ENCODE measurements around the gene APOH. TPM values are rescaled to one million over a fixed set of nuclear protein-coding genes. Genes with fewer than 3 reads are reported as not detected.

APOH gene
- total RNA-seq, 1 donor from 2014 or later, result not detected

DNA sequence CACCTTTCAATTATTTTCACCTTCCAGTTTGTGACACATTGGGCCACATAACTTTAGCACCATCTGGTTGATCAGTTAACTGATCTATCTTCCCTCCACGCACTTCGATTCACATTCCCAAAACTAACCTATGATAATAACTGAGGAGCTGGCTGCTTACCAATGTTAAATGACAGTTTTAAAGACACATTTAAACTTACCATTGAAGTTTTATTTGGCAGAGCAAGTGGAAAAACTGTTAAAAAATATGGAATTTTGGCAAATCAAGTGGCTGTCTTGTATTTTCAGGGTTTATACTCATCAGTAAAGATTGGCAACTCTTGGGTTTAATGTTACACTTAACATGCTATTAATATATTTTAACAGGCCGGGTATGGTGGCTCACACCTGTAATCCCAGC, 5.4 kb upstream of the APOH start:
- DNase-seq, result no peak

DNA sequence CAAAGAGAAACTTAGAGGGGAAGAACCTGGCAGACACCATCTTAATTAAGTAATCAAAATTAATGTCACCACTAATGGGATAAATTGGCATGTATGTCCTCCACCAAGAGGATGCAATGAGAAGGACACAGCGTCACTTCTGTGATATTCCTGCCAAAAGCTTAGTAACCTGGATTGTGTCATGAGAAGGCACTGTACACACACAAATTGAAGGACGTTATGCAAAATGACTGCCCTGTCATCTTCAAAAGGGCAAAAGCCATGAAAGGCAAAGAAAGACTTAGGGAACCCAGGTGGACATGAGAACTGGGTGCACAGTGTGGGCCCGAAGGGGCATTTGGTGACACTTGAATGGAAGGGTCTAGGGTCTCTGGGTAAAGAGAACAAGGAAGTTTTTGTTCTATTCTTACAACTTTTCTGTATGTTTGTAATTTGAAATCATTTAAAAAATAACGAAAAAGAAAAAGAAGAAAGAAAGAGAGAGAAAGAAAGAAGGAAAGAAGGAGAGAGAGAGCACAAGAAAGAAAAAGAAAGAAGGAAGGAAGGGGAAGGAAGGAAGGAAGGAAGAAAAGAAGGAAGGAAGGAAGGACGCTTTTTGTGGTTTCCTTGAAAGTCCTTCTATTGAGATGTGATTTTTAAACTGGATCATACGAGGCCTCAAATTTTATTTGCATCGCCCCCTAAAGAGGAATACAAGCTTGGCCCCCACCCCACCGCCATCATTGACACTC, 4.0 kb upstream of the APOH start:
- no peak for DNase-seq

DNA sequence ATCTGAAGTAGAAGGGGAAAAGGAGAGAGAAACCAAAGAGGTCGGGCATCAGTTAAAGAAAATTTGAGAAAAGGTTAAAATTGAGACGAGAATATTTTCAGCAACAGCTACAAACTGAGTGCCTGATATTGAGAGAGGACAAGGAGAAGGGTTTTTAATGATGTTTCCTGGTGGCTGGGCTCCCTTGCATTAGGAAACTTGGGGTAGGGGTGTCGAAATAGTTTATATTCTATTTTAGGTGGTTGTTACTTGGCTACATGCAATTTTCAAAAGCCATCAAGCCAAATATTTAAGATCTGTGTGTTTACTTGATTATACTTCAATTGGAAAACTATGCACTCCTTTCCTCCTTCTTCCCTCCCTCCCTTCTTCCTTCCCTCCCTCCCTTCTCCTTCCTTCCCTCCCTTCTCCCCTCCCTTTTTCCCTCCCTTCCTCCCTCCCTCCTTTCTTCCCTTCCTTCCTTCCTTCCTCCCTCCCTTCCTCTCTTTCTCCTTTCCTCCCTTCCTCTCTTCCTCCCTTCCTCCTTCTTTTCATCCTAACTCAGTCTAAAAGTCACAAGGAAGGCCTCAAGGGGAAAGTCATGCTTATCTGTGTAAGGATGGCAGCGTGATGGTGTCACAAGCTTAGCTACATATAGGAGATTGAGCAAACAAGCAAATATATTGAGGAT, 1.8 kb upstream of the APOH start:
- DNase-seq, result no peak

DNA sequence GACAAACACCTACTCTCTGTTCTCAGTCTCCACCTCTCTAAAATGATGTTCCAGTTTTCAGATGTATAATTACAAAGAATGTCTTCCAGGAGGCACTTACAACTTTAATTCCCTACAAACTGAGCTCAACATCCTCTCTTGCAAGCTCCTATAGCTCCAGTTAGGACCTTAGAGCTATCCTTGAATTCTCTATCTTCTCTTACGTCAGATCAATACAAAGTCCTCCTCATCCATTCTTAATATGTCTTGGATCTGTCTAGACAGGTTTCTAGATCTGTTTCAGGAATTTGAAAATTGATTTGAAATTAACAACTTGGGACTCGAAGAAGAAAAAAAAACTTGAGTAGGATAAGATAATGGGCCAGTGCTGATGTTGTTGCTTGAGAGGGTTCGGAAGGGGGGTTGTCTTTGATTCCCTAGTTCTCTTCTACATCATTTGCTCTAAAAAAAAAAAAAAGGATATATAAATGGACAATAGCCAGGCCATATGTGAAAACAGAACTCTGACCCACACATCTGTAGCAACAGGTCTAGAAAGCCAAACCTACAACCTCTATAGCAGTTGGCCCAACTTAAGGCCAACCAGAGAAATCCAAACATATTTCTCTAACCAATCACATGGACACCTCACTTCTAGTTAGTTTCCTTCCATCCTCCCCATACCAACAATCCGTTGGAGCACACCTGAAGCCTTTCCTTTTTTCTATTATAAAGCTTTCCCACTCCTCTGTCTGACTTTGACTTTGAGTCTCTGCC, 746 bp upstream of the APOH start:
- DNase-seq, result no peak

DNA sequence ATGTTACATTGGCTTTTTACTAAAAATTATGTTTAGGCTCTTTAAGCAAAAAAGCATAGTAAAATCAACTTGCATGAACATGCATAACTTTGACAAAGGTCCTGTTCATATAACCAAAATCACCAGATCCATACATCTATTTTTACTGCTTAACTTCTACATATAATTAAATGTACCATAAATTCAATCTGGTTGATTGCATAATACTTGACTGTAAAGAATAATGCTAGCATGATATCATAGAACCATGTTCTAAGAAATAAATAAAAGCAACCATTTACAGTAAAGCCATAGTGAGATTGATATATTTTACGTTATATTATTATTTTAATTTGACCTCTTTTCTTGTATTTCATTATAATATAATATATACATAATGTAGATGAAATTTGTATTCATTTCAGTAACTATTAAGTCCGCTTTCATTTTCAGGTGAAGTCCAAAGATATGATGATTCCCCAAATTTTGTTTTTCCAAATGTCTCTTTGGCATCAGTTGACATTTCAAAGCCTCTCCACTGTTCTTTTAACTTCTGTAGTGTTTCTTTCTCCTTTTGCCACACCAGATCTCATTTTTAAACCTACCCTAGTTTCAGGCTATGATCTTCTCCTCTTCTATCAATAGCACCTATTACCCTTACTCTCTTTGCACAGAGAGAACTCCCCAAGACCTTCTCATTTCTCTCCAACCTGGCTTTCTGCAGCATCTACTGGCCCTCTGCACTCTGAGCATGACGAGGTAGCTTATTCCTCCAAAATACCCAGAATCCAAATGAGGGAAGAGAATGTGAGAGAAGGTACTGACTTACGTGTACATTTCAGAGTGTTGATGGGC, 1.8 kb downstream of the APOH start:
- DNase-seq, result no peak

DNA sequence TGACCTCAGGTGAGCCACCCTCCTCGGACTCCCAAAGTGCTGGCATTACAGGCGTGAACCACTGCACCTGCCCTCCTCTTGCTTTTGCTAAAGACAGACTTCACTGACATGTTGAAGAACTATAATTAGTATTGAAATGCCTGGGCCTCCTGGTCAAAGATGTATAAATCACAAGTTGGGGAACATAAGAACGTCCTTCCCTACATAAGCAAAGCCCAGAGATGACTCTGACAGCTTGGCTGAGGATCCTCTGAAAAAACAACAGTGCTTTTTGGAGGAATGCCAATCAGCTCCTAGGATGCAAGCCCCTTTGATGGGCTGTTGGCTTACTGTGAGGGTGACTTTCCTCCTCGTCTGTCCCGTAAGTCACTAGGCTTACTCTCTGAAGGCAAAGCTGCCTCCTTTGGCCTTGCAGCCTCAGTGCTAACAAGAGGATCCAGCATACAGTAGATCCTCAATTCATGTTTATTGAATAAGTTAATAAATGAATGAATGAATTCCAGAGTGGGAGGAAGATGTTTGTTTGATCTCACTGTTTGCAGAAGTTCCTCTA, 6.3 kb downstream of the APOH start:
- no peak for DNase-seq

DNA sequence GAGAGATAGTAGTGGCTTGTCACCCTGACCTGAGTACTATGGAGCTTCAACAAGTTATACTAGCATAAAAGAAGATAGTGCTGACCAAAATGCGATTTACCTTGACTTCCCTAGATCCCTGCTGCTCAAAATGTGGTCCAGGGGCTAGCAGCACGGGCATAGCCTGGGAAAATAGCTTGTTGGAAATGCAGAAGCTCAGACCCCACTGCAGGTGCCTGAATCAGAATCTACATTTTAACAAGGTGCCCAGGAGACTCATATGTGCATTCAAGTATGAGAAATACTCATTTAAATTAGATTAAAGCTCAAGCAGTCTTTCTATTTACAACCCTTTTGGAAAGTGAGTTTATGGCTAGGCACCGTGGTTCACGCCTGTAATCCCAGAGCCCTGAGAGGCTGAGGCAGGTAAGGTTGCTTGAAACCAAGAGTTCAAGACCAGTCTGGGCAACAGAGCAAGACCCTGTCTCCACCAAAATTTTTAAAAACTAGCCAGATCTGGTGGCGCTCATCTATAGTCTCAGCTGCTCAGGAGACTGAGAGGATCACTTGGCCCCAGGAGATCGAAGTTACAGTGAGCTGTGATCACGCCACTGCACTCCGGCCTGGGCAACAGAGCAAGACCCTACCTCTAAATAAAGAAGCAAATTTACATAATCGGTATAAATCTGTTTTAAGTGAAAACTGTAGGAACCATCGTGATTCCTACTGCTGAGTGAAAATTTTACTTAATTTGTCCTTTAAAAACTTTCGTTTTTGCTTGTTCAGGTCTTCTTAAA, 7.3 kb downstream of the APOH start:
- DNase-seq, result no peak

DNA sequence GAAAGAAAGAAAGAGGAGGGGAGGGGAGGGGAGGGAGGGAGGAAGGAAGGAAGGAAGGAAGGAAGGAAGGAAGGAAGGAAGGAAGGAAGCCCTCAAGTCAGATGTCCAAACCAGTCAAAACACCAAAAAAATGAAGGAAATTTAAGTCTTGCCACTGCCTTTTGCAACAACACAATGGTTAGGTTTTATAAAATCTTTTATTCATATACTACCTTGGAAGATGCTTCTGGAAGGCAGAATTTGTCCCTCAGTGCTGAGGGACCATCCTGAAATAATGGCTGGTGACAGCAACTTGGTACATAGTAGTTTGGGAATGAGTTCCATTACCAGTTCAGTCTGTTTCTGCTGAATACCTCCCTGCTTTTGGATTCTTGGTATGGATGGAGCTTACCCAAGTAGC, 7.9 kb downstream of the APOH start:
- no peak for DNase-seq

DNA sequence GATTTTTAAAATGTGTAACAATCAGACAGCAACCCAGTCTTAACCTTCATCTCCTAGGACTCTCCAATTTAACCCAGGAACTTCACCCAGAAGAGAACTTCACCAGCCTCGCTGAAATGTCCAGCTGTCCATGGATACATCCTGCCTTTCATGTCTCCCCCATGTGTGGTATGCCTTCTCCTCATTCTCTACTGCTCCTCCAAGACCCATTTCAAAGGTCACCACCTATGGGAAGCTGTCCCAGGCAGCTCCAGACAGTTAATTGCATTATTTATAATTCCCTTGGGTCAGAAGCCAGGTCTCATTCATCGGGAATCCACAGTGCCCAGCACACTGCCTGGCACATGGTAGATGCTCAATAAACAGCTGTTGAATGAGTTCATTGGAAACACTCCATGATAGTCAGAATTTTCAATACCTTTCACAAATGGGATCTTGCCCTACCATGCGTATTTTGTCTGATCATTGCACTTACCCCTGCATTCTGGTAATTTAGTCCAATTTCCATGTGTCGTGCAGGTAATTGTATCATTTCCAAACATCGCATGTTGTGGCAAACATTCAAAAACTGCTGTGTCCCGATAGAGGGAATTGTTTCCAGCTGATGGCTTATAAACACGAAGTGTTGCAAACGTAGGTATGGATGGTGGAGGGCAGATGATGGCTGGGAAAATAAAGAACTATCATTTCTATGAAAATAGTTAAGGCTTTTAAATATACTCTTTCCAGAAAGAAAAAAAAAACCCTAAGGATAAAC, 9.0 kb downstream of the APOH start:
- no peak for DNase-seq

DNA sequence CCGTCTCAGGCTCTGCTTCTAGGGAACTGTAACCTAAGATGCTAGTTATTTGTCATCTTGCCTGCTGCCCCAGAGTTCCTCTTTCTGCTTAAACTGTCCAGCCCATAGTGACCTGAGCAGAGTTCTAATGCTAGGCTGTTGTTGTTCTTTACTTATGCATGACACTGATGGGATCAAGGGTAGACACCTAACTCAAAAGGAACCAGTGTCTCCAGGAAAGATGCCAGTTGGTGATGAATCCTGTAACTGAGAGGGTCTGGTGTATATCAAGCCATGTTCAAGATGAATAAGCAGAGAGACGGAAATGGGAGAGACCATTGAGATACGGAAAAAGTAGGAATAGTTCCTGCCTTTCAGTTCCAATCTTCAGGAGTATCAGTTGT, 13.7 kb downstream of the APOH start:
- DNase-seq, result no peak

DNA sequence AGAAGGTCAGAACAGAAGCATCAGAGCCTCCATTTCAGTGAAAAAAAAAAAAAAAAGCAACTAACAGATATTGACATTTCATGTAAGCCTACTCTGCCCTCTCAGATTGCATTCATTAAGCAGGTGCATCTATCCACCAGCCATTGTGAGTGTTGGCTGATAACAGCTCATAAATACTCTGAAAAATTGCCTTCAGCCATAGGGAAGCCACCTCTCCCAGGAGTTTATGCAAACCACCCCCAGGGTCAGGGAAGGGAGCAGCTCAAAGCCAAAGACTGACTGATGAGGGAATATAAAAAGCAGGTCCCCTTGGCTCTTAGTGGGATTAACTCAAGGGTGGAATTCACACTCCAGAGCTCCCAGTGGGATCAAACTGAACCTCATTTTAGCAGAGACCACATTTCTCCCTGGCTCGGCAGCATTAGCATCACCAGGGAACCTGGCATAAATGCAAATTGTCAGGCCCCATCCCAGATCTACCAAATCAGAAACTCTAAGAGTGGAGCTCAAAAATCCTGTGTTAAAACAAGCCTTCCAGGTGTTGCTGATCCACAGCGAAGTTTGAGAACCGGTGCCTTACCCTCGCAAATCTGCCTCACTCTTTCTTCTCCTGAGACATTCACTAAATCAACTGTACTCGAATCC, 14.2 kb downstream of the APOH start:
- DNase-seq, result no peak

DNA sequence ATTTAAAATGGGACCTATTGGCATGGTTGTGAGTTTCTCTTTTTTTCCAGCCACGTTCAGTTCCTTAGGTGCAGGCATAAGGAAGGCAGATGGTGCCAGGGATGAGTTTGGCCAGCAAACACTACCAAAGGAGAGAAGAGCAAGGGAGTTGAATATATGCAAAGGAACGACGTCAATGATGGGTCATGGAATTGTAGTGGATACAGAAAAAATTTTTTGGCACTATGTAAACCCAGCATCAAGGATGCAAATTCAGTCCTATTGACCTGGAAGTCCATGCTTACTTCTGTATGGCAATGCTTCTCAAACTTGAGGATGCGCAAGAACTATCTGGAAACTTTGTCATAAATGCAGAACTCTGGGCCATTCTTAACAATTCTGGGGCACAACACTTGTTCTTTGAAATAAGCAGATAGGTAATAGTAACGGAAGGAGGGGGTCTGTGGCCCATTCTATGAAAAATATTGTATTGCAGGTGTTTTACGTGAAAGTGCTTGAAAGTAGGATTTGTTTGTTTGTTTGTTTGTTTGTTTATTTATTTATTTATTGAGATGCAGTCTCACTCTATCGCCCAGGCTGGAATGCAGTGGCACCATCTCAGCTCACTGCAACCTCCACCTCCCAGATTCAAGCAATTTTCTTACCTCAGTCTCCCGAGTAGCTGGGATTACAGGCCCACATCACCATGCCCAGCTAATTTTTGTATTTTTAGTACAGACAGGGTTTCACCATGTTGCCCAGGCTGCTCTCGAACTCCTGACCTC, 18.0 kb downstream of the APOH start:
- DNase-seq, result no peak

DNA sequence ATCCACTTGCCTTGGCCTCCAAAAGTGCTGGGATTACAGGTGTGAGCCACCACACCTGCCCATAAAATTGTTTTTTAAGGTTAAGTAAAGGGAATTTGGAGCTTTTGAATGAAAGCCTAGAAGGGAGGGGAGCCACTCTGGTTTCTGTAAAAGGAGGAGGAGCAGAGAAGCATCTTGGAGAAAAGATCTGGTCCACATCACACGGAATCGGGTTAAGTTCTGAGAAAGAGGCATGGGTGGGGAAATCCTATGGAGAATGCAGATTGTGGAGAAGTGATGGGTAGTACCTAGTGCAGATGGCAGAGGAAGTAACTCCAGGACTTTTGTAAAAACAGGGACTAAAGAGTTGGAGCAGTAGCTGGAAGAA, 19.0 kb downstream of the APOH start:
- DNase-seq, result no peak

DNA sequence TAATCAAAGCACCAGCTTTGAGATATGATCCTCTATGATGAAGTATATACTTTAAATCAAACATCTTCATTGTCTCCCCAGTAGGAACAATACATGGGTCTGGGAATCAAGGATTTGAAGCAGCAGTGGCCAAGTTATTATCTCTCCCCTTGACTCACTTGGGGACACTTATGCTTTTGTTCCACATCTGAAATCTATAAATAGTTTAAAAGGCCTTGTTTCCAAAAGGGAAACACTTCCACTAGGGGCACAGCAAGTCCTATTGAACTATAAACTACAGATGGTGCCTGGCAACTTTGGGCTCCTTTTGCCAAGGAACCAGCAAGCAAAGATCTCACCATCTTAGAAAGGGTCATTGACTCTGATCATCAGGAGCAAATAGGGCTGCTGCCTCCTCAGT, 21.3 kb downstream of the APOH start:
- DNase-seq, result no peak

DNA sequence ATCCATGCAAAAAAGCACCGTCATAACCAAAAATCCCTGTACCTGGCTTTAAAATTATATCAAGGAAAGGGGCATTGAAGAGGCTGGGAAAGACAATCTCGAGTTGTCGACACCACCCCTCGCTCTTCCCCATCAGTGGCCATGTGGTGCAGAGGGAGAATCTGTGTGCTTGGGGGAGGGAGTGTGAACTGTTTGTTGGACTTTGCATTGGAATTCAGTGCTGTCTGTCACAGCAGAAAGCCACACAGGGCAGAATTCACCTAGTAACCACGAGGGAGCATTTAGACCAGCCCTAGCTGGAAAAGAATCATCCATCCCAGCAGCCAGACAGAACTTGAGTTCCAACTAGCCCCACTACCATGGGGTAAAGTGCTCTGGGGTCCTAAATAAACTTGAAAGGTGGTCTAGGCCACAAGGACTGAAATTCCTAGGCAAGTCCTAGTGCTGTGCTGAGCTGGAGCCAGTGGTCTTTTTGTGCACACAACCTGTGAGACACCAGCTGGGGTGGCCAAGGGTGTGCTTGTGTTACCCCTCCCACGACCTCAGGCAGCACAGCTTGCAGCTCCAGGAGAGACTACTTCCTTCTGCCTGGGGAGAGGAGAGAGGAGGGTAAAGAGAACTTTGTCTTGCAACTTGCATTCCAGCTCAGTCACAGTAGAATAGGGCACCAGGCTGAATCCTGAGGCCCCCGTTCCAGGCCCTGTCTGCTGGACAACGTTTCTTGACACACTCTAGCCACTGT, 25.8 kb downstream of the APOH start:
- DNase-seq, result no peak

DNA sequence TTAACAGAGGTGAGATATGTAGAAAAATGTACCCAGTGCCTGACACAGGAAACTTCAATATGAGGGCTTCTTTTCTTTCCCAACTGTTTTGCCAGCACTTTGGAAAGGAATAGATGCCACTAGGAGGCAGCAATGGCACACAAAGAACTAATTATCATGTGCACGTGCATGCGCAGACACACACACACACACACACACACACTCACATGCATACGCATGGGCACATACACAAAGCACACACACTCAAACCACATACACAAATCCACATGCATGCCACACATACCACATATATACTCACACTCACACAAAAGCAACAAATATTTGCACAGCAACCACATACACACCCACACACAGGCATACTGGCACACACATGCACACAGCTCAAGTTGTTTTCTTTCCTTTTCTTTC, 28.5 kb downstream of the APOH start:
- DNase-seq, result peak; percentile 90

DNA sequence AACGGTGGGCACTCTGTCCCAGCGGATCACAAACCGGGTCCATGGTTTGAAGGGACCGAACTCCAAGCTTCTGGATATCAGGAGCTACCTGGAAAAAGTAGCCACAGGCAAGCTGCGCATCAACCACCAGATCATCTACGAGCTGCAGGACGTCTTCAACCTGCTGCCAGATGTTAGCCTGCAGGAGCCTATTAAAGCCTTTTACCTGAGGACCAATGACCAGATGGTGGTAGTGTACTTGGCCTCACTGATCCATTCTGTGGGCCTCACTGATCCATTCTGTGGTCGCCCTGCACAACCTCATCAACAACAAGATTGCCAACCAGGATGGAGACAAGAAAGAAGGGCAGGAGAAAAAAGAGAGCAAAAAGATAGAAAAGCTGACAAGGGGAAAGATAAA, 31.0 kb downstream of the APOH start:
- DNase-seq, result no peak

DNA sequence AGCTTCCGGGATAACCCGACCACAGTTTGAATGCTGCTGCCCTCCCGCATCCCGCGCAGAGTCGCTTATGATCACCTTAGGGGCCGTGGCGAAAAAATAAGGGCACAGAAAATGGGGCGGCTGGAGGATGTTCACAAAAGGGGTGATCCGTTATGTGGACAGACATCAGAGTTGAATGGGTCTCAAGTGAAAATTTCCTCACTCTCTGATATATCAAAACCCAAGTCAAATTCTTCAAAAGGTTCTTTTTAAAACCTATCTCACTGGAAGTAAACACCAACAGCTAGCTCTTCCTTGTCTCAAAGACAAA, 36.9 kb downstream of the APOH start:
- DNase-seq, result no peak

All from dermis blood vessel endothelial cell (primary cell).